Measurements from ENCODE around the gene NT5DC3.

GRCh38 chr12:103851127-103851526 lies 10.1 kb upstream of the NT5DC3 start:
- TF ChIP-seq CTCF (IDR thresholded peaks at IDR 0.05; ENCODE audit: poor library complexity) (no peak), EZH2phosphoT487 (IDR thresholded peaks at IDR 0.05; ENCODE audit: low read depth, severe bottlenecking, unreplicated experiment) (no peak)

Measured in hepatocyte (in vitro differentiated cells).